HepG2 (cell line): ENCODE data around the gene MS4A7. TPM values are rescaled to one million over a fixed set of nuclear protein-coding genes. Genes with fewer than 3 reads are reported as not detected.
A peak's percentile ranks its signal among the peaks of the same experiment; 100 is the strongest.

Source experiments
- ATAC-seq: fragments of 200-7000 bp; cut with Tn5 transposase; 3 replicates; pipeline ENCODE4 v1.9.1; 2020; ENCODE audit warnings: mild to moderate bottlenecking, moderate library complexity
- BruUV-seq: library from RNA; stranded (reverse); fragments of 400-500 nt; replicated peaks from 2 replicates; lab custom pipeline; 2021; lab: Mats Ljungman, UMichigan
- CTCF ChIA-PET: fragments of 300-600 bp; formaldehyde crosslinking; extraction: SDS; loops from one replicate; lab custom pipeline; 2021; ENCODE audit warnings: low total read pairs, inconsistent platforms, low intra/inter-chr PET ratio; lab: Yijun Ruan, JAX
- POLR2A ChIA-PET: fragments of 350-600 bp; sonication (Branson Sonifier 250); formaldehyde crosslinking; loops from one replicate; lab custom pipeline; 2020; ENCODE audit warnings: antibody characterized with exemption, inconsistent platforms; lab: Yijun Ruan, JAX
- DNase-seq: peaks from one replicate; pipeline ENCODE4 v3.0.0-alpha.2; 2015; ENCODE audit warnings: low spot score
- FAIRE-seq: peaks from 3 replicates; lab custom pipeline; 2011; peaks lifted over from hg19 to GRCh38; lab: Jason Lieb, UNC
- H2AFZ ChIP-seq: one replicate; pipeline ENCODE4 v1.6.1; 2011; ENCODE audit warnings: low read length, inconsistent platforms
- H3K27ac ChIP-seq: fragments of 300-600 bp; 3 replicates; pipeline ENCODE4 v1.8.0; 2011; ENCODE audit warnings: mixed run types, mild to moderate bottlenecking, mixed read lengths, low read length, inconsistent platforms; ENCODE audit not compliant: insufficient read depth; ENCODE audit errors: extremely low read length
- H3K27me3 ChIP-seq, 2 experiments: fragments of 200-600 bp in 1 of 2; 2 replicates in 1 of 2; 3 replicates in 1 of 2; pipeline versions ENCODE4 v1.6.0 to v1.8.0; 2011; ENCODE audit warnings: low read length in 2 of 2, mild to moderate bottlenecking in 2 of 2, moderate library complexity in 2 of 2, inconsistent platforms in 1 of 2; ENCODE audit not compliant: insufficient read depth in 2 of 2, control insufficient read depth in 1 of 2
- H3K36me3 ChIP-seq, 2 experiments: fragments of 200-600 bp in 1 of 2; replicated peaks in 1 of 2; 2 replicates in 1 of 2; 3 replicates in 1 of 2; pipeline versions ENCODE4 v1.5.1 to v1.8.0; 2011; ENCODE audit warnings: low read length in 2 of 2, inconsistent platforms in 1 of 2; ENCODE audit not compliant: insufficient read depth in 2 of 2, control insufficient read depth in 1 of 2
- H3K4me1 ChIP-seq: 2 replicates; pipeline ENCODE4 v1.5.1; 2012; ENCODE audit warnings: low read length, inconsistent platforms; ENCODE audit not compliant: insufficient read depth
- H3K4me2 ChIP-seq: 2 replicates; pipeline ENCODE4 v1.6.0; 2011; ENCODE audit warnings: low read depth, low read length, inconsistent platforms
- H3K4me3 ChIP-seq, 3 experiments: fragments of 200-600 bp in 1 of 3; sonication (generic), shearing (Covaris generic) in 1 of 3; replicated peaks in 1 of 3; 2 replicates each; pipeline ENCODE4 v1.5.1; 2011 to 2016; ENCODE audit warnings: low read length in 3 of 3, inconsistent platforms in 2 of 3, low read depth in 2 of 3, mild to moderate bottlenecking in 2 of 3, control low read depth in 1 of 3, mixed read lengths in 1 of 3; ENCODE audit not compliant: insufficient read depth in 1 of 3
- H3K79me2 ChIP-seq: one replicate; pipeline ENCODE4 v1.6.1; 2011; ENCODE audit warnings: low read length, inconsistent platforms; ENCODE audit not compliant: insufficient read depth
- H3K9ac ChIP-seq: 2 replicates; pipeline ENCODE4 v1.6.0; 2011; ENCODE audit warnings: mild to moderate bottlenecking, low read depth, low read length, inconsistent platforms; ENCODE audit not compliant: insufficient read depth
- H3K9me3 ChIP-seq: 2 replicates; pipeline ENCODE4 v1.5.1; 2012; ENCODE audit warnings: mild to moderate bottlenecking, low read length
- H4K20me1 ChIP-seq: 2 replicates; pipeline ENCODE4 v1.6.0; 2011; ENCODE audit warnings: inconsistent platforms, mild to moderate bottlenecking, low read length, moderate library complexity; ENCODE audit not compliant: insufficient read depth
- CTCF ChIP-seq: sonication (generic); formaldehyde crosslinking; IDR thresholded peaks from 2 replicates; pipeline ENCODE4 v1.5.0; 2020; ENCODE audit warnings: mild to moderate bottlenecking, missing genetic modification reagents, moderate library complexity
- HINFP ChIP-seq: sonication (generic); formaldehyde crosslinking; IDR thresholded peaks from 2 replicates; pipeline ENCODE4 v1.4.0; 2020; ENCODE audit warnings: low read depth, mild to moderate bottlenecking, missing genetic modification reagents
- MEF2D ChIP-seq: sonication (generic); formaldehyde crosslinking; IDR thresholded peaks from 2 replicates; pipeline ENCODE4 v1.5.1; 2020; ENCODE audit warnings: mild to moderate bottlenecking, missing genetic modification reagents
- NFYB ChIP-seq: sonication (generic); formaldehyde crosslinking; IDR thresholded peaks from 2 replicates; pipeline ENCODE4 v1.4.0; 2020; ENCODE audit warnings: missing genetic modification reagents
- RBAK ChIP-seq: sonication (generic); formaldehyde crosslinking; IDR thresholded peaks from 2 replicates; pipeline ENCODE4 v1.5.1; 2020; ENCODE audit warnings: mild to moderate bottlenecking, missing genetic modification reagents
- SP4 ChIP-seq: sonication (generic); formaldehyde crosslinking; IDR thresholded peaks from 2 replicates; pipeline ENCODE4 v1.8.1; 2023; ENCODE audit warnings: mild to moderate bottlenecking, missing genetic modification reagents
- STAG1 ChIP-seq: sonication (generic); formaldehyde crosslinking; IDR thresholded peaks from 2 replicates; pipeline ENCODE4 v1.4.0; 2020; ENCODE audit warnings: missing genetic modification reagents
- ZBTB26 ChIP-seq: IDR thresholded peaks from 2 replicates; pipeline ENCODE4 v1.6.1; 2016; ENCODE audit warnings: missing compliant biosample characterization, missing genetic modification reagents, borderline replicate concordance
- ZNF274 ChIP-seq: sonication (generic); formaldehyde crosslinking; IDR thresholded peaks from 2 replicates; pipeline ENCODE4 v1.5.1; 2020; ENCODE audit warnings: mild to moderate bottlenecking, missing genetic modification reagents
- ZNF598 ChIP-seq: sonication (generic); formaldehyde crosslinking; IDR thresholded peaks from 2 replicates; pipeline ENCODE4 v1.5.1; 2020; ENCODE audit warnings: mild to moderate bottlenecking, missing genetic modification reagents, borderline replicate concordance
- ZSCAN21 ChIP-seq: sonication (generic); formaldehyde crosslinking; IDR thresholded peaks from 2 replicates; pipeline ENCODE4 v1.8.0; 2022; ENCODE audit warnings: mild to moderate bottlenecking, missing genetic modification reagents, moderate library complexity, borderline replicate concordance
- WGBS: methylation state at CpG from one replicate; pipeline ENCODE4 v1.1.6; 2017; ENCODE audit warnings: low lambda C conversion rate; 5-methylcytosine and 5-hydroxymethylcytosine counted together
- in situ Hi-C: cut with HindIII; loops from 2 replicates; pipeline ENCODE4 v1.10.0; 2017; ENCODE audit warnings: low pct_unique_long_range_greater_than_20kb; ENCODE audit not compliant: extremely low pct_ligation_motif_present
- intact Hi-C: fragments of 100-400 bp; cut with micrococcal nuclease; formaldehyde crosslinking; loops from one replicate; pipeline ENCODE4 v1.10.0; 2022; ENCODE audit not compliant: unreplicated experiment
- polyA plus RNA-seq, 8 experiments: library from polyadenylated mRNA; depleted of rRNA in 3 of 8; stranded (reverse) in 7 of 8; unstranded in 1 of 8; fragments of >200 nt; fragmentation: Illumina TruSeq in 4 of 8; extraction: Trizol in 4 of 8; gene quantifications; 2 replicates each; pipeline versions ENCODE4 v1.2.1 to v1.2.3, GENCODE V29; 2011 to 2016; ENCODE audit warnings: low read depth in 4 of 8, missing spikeins in 1 of 8, mixed read lengths in 1 of 8; ENCODE audit not compliant: insufficient read depth in 1 of 8
- total RNA-seq, 5 experiments: library from RNA; depleted of rRNA; stranded (reverse); fragments of >200 nt; fragmentation: Illumina TruSeq; extraction: Trizol; gene quantifications; 2 replicates each; pipeline ENCODE4 v1.2.3, GENCODE V29; 2016; ENCODE audit warnings: low read depth in 1 of 5

Gene MS4A7
- total and polyA plus RNA-seq, 2 of the 13 experiments (the other 11 are each of a cell fraction or from before 2014, with no cell fraction given) = not detected

- H2AFZ ChIP-seq = no peak overlapping the region
- CTCF ChIA-PET = interaction anchor here (2.2 kb wide), 1 partner anchor 124 kb away, joined by 13 read pairs; no protein-coding TSS in a partner anchor
- H3K4me1 ChIP-seq = no peaks in the 10 kb centered on the region
- no peak overlapping the region for H3K27ac ChIP-seq
- intact Hi-C loops = loop anchor here (2.0 to 5.0 kb wide), 2 partner anchors 125 to 400 kb away; no protein-coding TSS in a partner anchor
- BruUV-seq = no TSS peak
- FAIRE-seq (no peak), DNase-seq (no peak)
- no peaks in the 10 kb centered on the region for H4K20me1 ChIP-seq
- no peak overlapping the region for H3K9ac ChIP-seq
- no peak overlapping the region for H3K4me2 ChIP-seq
- H3K79me2 ChIP-seq = no peaks in the 10 kb centered on the region
- no peak for TF ChIP-seq ZNF598
- TF ChIP-seq ZBTB26 (CRISPR knock-in tag) = no peak
- TF ChIP-seq ZNF274 (CRISPR knock-in tag) = no peak
- TF ChIP-seq, all 625 proteins: peak for 0
- POLR2A ChIA-PET = no interaction called here
- in situ Hi-C loops = loop anchor here (5.0 kb wide), 1 partner anchor 255 kb away; no protein-coding TSS in a partner anchor
- 6% methylated on average over 1 of the region's 1 CpG for WGBS
- Histone ChIP-seq H3K27me3 (peaks cover 0 to 3% of the 10 kb centered on the region in 2 experiments; a peak in 1 of 5 replicates), H3K4me3 (no peak overlapping the region), H3K9me3 (peaks cover 11% of the 10 kb centered on the region), H3K36me3 (no peaks in the 10 kb centered on the region)
- no peak for ATAC-seq
Measured at GRCh38 chr11:60362241-60362640, 16.1 kb upstream of the MS4A7 start.

- H4K20me1 ChIP-seq = no peaks in the 10 kb centered on the region
- DNase-seq = peak; percentile 58
- in situ Hi-C loops (loop anchor here (5.0 kb wide), 1 partner anchor 253 kb away; no protein-coding TSS in a partner anchor), intact Hi-C loops (loop anchor here (1.0 to 5.0 kb wide), 3 partner anchors 123 to 398 kb away; no protein-coding TSS in a partner anchor)
- H3K36me3 ChIP-seq = no peaks in the 10 kb centered on the region
- no peak overlapping the region for H2AFZ ChIP-seq
- no TSS peak for BruUV-seq
- H3K4me3 ChIP-seq = no peak overlapping the region
- no peak overlapping the region for H3K4me2 ChIP-seq
- H3K9me3 ChIP-seq = peaks cover 11% of the 10 kb centered on the region
- H3K79me2 ChIP-seq = no peaks in the 10 kb centered on the region
- peaks cover 0 to 3% of the 10 kb centered on the region in 2 experiments; a peak in 1 of 5 replicates for H3K27me3 ChIP-seq
- 46% methylated on average over 7 of the region's 7 CpGs for WGBS
- ATAC-seq = peak; percentile 79
- FAIRE-seq = peak; percentile 66
- no peak overlapping the region for H3K27ac ChIP-seq
- ChIA-PET CTCF (interaction anchor here (0.7 to 2.2 kb wide), 4 partner anchors 21 to 254 kb away, joined by 3 to 14 read pairs (median 8); no protein-coding TSS in a partner anchor), POLR2A (no interaction called here)
- no peaks in the 10 kb centered on the region for H3K4me1 ChIP-seq
- H3K9ac ChIP-seq = no peak overlapping the region
- TF ChIP-seq MEF2D (CRISPR knock-in tag) = no peak
- TF ChIP-seq ZSCAN21 (CRISPR knock-in tag) = no peak
- TF ChIP-seq HINFP = no peak
- TF ChIP-seq STAG1 (CRISPR knock-in tag) = peak; percentile 55
- TF ChIP-seq NFYB = no peak
- TF ChIP-seq RBAK (CRISPR knock-in tag) = no peak
- TF ChIP-seq CTCF (CRISPR knock-in tag) = peak; percentile 78
- TF ChIP-seq SP4 = no peak
Measured at GRCh38 chr11:60363542-60364470, 14.5 kb upstream of the MS4A7 start.
